Upper lobe of left lung (tissue), 4 donors: Measurements from ENCODE around the gene CHL1.

ENCODE experiments used
- POLR2A ChIP-seq, 4 donors: fragments of 450-650 bp; IDR thresholded peaks; one replicate each; pipeline ENCODE4 v1.5.1; 2016 to 2017; ENCODE audit warnings: antibody characterized with exemption in 4 of 4, mild to moderate bottlenecking in 2 of 4
- TF ChIP-seq, protein P1 (sequence below), 6 experiments: fragments of 450-650 bp in 4 of 6; fragments of 200-600 bp in 2 of 6; sonication (generic) in 2 of 6; IDR thresholded peaks; one replicate each; pipeline ENCODE4 v1.5.1; 2016 to 2019; ENCODE audit warnings: antibody characterized with exemption in 6 of 6

DNA sequence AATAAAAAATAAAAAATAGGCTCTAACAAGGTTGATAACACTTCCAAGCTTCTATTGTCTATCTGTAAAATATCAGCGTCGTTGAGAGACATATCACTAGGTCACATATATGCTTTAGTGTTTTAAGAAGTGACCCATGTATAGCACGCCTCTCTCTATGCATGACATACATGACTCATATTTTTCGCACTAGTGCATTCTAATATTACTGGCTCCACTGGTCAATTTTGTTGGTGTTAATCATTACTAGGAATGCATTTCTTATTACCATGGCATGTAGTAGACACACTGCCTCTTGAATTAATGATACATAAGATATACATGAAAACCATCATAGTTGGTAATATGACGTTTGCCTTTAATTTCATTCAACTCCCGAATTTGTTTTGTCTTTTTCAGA, 203.1 kb downstream of the CHL1 start:
- TF ChIP-seq, protein P1, sequence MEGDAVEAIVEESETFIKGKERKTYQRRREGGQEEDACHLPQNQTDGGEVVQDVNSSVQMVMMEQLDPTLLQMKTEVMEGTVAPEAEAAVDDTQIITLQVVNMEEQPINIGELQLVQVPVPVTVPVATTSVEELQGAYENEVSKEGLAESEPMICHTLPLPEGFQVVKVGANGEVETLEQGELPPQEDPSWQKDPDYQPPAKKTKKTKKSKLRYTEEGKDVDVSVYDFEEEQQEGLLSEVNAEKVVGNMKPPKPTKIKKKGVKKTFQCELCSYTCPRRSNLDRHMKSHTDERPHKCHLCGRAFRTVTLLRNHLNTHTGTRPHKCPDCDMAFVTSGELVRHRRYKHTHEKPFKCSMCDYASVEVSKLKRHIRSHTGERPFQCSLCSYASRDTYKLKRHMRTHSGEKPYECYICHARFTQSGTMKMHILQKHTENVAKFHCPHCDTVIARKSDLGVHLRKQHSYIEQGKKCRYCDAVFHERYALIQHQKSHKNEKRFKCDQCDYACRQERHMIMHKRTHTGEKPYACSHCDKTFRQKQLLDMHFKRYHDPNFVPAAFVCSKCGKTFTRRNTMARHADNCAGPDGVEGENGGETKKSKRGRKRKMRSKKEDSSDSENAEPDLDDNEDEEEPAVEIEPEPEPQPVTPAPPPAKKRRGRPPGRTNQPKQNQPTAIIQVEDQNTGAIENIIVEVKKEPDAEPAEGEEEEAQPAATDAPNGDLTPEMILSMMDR (IDR thresholded peaks at IDR 0.05): no peak
- TF ChIP-seq POLR2A (IDR thresholded peaks at IDR 0.05): no peak
